ENCODE results near the gene SFXN3. TPM values are rescaled to one million over a fixed set of nuclear protein-coding genes. Genes with fewer than 3 reads are reported as not detected.

The SFXN3 gene
- total and polyA plus RNA-seq, 2 of the 8 experiments (the other 6 are each of a cell fraction or from before 2014, with no cell fraction given), result 2.6 to 2.8 TPM

GRCh38 chr10:101006593-101007098 lies 24.4 kb upstream of the SFXN3 start:
- Histone ChIP-seq H4K8ac (ENCODE audit: extremely low read depth, insufficient read depth, low read length) (no peak overlapping the region; the same call in 1 of the 2 replicates), H3K79me1 (ENCODE audit: low read depth, low read length) (peaks cover 6% of the 10 kb centered on the region; the same call in 1 of the 2 replicates), H3K9ac (replicated peaks in 1 of 4; ENCODE audit: extremely low read depth in 1 of 4, low read depth in 3 of 4, low read length in 3 of 4) (no peak overlapping the region), H4K5ac (ENCODE audit: insufficient read length, low read depth, low read length) (no peak overlapping the region), H3K27ac (ENCODE audit: low read depth, low read length) (no peak overlapping the region), H3K4me2 (ENCODE audit: insufficient read depth in 1 of 2, low read depth in 2 of 2, low read length in 2 of 2) (no peak overlapping the region), H3K4me1 (replicated peaks in 1 of 4; ENCODE audit: control insufficient read depth in 3 of 4, insufficient read depth in 4 of 4, low read length in 3 of 4) (peaks cover 0 to 6% (median 4%) of the 10 kb centered on the region in 4 experiments; a peak in 6 of 7 replicates), H3K4ac (replicated peaks; ENCODE audit: insufficient read length, low read depth, low read length) (no peak overlapping the region), H3K18ac (ENCODE audit: extremely low read depth, low read length) (no peak overlapping the region), H3K36me3 (ENCODE audit: control insufficient read depth in 2 of 4, insufficient read depth in 4 of 4, low read length in 3 of 4) (peaks cover 11 to 47% (median 31%) of the 10 kb centered on the region in 4 experiments; a peak in 7 of 8 replicates), H3K23me2 (ENCODE audit: low read depth, low read length) (no peaks in the 10 kb centered on the region), H4K91ac (replicated peaks; ENCODE audit: insufficient read length, low read length) (no peak overlapping the region), H3K14ac (ENCODE audit: insufficient read length) (no peak overlapping the region), H2BK120ac (replicated peaks; ENCODE audit: low read depth, low read length) (no peak overlapping the region), H3K4me3 (ENCODE audit: extremely low read depth in 1 of 4, insufficient read depth in 2 of 4, low read depth in 3 of 4, low read length in 4 of 4) (no peak overlapping the region), H4K20me1 (replicated peaks in 1 of 2; ENCODE audit: control insufficient read depth in 1 of 2, insufficient read depth in 2 of 2, low read length in 2 of 2) (peaks cover 2 to 19% of the 10 kb centered on the region in 2 experiments), H3K79me2 (ENCODE audit: control insufficient read depth in 1 of 2, insufficient read depth in 2 of 2, low read length in 2 of 2) (peaks cover 0 to 12% of the 10 kb centered on the region in 2 experiments; a peak in 1 of 4 replicates), H2AFZ (ENCODE audit: low read length) (no peak overlapping the region), H3K23ac (ENCODE audit: insufficient read length) (no peak overlapping the region), H2BK15ac (ENCODE audit: low read length) (no peak overlapping the region), H3K9me3 (ENCODE audit: insufficient read depth in 2 of 2, low read depth in 1 of 2, low read length in 1 of 2) (no peaks in the 10 kb centered on the region), H3K27me3 (replicated peaks in 1 of 4; ENCODE audit: control insufficient read depth in 3 of 4, extremely low read depth in 1 of 4, insufficient read depth in 3 of 4, low read length in 3 of 4) (no peaks in the 10 kb centered on the region), H2AK5ac (ENCODE audit: low read depth, low read length) (no peak overlapping the region), H2BK12ac (ENCODE audit: low read depth, low read length) (no peak overlapping the region), H3K56ac (replicated peaks; ENCODE audit: insufficient read length, low read depth, low read length) (no peak overlapping the region), H2BK20ac (ENCODE audit: low read length) (no peak overlapping the region), H2BK5ac (ENCODE audit: low read depth, low read length) (no peak overlapping the region)
- WGBS, 2 experiments (ENCODE audit: extremely low coverage in 1 of 2, insufficient coverage in 1 of 2, insufficient read length in 1 of 2, insufficient replicate concordance in 2 of 2, low coverage in 1 of 2, low lambda C conversion rate in 2 of 2, missing lambda C conversion rate in 1 of 2), result 94% methylated on average over 33 of the region's 33 CpGs; no CpG with 5 or more reads in 1 of the 2 experiments
- POLR2A ChIA-PET (ENCODE audit: partially characterized antibody), result interaction anchor here (0.9 to 7.5 kb wide), 8 partner anchors 8 to 37 kb away, joined by 3 to 143 read pairs (median 3); partner anchors contain the start of genes LZTS2, MRPL43 and TWNK
- no peak for FAIRE-seq
- CTCF ChIA-PET (ENCODE audit: partially characterized antibody), result interaction anchor here (1.2 to 26.8 kb wide), 5 partner anchors 10 to 40 kb away, joined by 5 to 464 read pairs (median 12); partner anchors contain the start of genes LZTS2, MRPL43, PDZD7 and SFXN3
- no peak for DNase-seq (ENCODE audit: low read depth in 1 of 2, low spot score in 2 of 2)
- TF ChIP-seq CREB1 (IDR thresholded peaks at IDR 0.05), result no peak
- no peak for TF ChIP-seq CTCF (IDR thresholded peaks at IDR 0.05; ENCODE audit: control extremely low read depth in 1 of 3, insufficient read depth in 1 of 3, low read depth in 1 of 3, low read length in 3 of 3)
- TF ChIP-seq CBX8 (IDR thresholded peaks at IDR 0.05; ENCODE audit: borderline replicate concordance, low read depth, low read length), result no peak
- no peak for TF ChIP-seq SIX5 (IDR thresholded peaks at IDR 0.05; ENCODE audit: low read depth, low read length)
- no peak for TF ChIP-seq CEBPB (IDR thresholded peaks at IDR 0.05; ENCODE audit: low read depth, low read length)
- TF ChIP-seq TCF12 (IDR thresholded peaks at IDR 0.05; ENCODE audit: low read depth, low read length), result no peak
- no peak for TF ChIP-seq SAP30 (IDR thresholded peaks at IDR 0.05; ENCODE audit: insufficient read depth, insufficient replicate concordance, low read length)
- TF ChIP-seq ASH2L (IDR thresholded peaks at IDR 0.05; ENCODE audit: low read length), result no peak
- no peak for TF ChIP-seq BRCA1 (IDR thresholded peaks at IDR 0.05; ENCODE audit: low read depth, low read length)
- no peak for TF ChIP-seq FOSL1 (IDR thresholded peaks at IDR 0.05; ENCODE audit: insufficient read depth, low read depth, low read length)
- TF ChIP-seq MAX (IDR thresholded peaks at IDR 0.05), result no peak

All from H1 (cell line).